MV-4-11 (cell line): ENCODE results near the gene LMTK2.

Experiments
- DNase-seq: peaks from one replicate; lab custom pipeline; 2025; lab: John Stamatoyannopoulos, UW

The LMTK2 gene

DNA sequence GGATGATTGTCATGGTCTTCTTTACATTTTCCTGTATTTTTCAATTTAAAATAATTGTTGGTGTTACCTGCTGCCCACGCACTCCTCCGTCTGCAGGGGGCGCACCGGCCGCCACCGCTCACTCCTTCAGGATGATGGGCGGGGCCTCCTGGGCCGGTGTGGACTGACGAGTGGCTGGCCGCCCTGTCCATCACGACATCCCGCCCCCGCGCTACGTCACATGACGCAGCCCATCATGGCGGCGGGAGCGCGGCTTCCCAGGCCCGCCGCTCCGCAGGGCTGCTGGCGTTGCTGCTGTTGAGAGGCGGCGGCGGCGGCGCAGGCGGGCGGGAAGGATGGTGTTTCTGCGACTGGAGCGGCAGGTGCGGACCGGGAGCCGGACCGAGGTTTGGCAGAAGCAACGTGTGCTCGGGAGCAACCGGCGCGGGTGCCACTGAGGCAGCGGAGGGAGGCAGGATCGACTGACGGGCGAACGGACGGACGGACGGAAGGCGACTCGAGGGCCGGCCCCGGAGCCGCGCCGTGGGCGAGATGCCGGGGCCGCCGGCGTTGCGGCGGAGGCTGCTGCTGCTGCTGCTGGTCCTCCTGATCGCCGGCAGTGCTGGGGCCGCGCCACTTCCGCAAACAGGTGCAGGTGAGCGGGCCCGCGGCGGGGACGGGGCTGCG is at the start of gene LMTK2:
Gene LMTK2, plus strand, starts transcription at position 216 of the 666 bp plus-strand sequence. Its CDS starts 316 bp downstream, at position 532.
- peak; percentile 82 for DNase-seq

- no peak for DNase-seq
Measured at GRCh38 chr7:98057157-98057556, 49.5 kb upstream of the LMTK2 start.

DNA sequence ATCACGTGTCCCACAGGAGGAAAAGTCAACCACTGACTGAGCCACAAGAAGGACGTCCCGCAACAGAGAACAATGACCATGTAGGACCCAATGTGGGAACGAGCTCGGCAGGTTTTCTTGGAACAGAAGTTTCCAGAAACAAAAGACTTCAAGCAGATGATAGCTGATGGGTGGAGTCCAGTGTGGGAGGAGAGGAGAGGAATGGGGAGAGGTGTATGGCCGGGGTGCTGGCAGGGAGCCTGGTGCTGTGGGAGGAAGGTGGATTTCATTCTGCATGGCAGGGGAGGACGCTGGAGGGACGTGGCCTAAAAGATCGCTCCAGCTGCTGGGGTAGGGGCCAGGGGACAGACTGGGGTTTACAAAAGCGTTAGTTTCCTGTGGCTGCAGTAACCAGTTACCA is 48.5 kb upstream of the LMTK2 start:
- DNase-seq: no peak

DNA sequence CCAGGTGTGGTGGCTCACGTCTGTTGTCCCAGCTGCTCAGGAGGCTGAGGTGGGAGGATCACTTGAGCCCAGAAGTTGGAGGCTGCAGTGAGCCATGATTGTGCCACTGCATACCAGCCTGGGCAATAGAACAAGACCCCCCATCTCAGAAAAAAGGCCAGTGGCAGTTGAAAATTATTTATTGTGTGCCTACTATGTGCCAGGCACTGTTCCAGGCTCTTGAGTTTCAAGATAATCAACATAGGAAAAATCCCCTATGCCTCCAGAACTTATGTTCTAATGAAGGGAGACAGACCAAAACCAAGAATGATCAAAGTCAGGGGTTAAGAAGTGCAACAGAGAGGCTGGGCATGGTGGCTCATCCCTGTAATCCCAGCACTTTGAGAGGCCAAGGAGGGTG is 42.4 kb upstream of the LMTK2 start:
- no peak for DNase-seq

GRCh38 chr7:98066208-98066607 is 40.5 kb upstream of the LMTK2 start:
- DNase-seq: no peak

GRCh38 chr7:98066934-98067507 is 39.6 kb upstream of the LMTK2 start:
- no peak for DNase-seq

DNA sequence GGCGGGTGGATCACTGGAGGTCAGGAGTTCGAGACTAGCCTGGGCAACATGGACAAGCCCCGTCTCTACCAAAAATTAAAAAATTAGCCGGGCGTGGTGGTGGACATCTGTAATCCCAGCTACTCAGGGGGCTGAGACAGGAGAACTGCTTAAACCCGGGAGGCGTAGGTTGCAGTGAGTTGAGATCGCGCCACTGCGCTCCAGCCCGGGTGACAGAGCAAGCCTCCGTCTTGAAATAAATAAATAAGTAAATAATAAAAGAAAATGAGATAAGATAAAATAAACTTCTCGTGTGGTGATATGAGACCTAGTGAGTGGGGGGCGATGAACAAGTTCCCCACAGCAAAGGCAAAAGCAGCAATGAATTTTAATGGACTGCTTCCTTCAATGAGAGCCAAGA is 33.6 kb upstream of the LMTK2 start:
- DNase-seq: no peak

DNA sequence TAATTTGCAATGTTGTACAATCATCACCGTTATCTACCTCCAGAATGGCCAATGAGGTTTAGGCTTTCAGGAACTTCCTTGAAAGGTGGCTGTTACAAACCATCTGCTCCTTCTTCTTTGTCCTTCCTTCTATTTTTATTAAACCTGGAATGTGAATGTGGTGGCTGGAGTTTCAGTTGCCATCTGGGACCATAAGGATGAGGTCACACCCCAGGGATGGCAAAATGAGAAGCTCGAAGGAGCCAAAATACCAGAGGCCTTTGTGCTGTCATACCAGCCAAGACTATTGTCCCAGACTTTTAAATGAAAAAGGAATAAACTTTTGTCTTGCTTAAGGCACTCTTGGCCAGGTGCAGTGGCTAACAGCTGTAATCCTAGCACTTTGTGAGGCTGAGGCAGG is 30.9 kb upstream of the LMTK2 start:
- DNase-seq: no peak

DNA sequence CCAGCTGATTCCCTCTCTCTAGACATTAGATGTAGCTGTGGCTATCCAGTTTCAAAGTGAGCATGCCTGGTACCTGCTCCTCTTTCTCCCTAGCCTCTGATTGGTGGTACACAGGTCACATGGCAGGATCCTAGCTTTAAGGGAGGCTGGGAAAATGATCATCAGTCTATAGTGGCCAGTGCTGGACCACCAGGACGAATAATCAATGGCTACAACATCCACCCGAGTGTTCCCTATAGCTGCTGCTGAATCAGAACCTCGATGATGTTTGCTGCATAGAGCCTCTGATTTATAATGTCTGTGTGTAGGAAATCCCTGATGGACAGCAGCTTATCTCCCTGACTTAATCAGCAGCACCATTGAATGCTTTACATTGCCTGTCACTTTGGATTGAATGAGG is 28.9 kb upstream of the LMTK2 start:
- no peak for DNase-seq

- no peak for DNase-seq
Measured at GRCh38 chr7:98078197-98078870, 28.3 kb upstream of the LMTK2 start.

- DNase-seq: peak; percentile 16
Measured at GRCh38 chr7:98079891-98080648, 26.6 kb upstream of the LMTK2 start.

GRCh38 chr7:98081319-98081718 is 25.3 kb upstream of the LMTK2 start:
- DNase-seq: no peak

- no peak for DNase-seq
Measured at GRCh38 chr7:98084631-98085030, 22.0 kb upstream of the LMTK2 start.

DNA sequence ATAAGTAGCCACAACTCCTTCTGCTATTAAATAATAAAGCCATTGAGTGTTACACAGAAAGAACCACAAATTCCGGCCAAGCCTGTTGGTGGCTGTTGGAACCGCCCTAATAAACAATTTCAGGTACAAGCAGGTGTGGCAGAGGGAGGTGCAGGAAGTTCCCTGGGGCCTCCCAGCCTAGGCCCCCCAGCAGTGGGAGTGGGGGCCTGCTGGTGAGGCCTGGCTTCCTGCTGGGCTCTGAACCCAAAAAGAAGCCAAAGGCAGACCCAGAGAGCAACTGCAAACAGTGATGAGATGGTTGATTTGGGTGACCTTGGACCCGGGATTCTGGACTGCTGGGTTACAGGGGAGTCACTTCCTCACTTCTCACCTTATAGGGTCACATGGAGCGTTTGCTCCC is 21.0 kb upstream of the LMTK2 start:
- no peak for DNase-seq

GRCh38 chr7:98086281-98086718 is 20.4 kb upstream of the LMTK2 start:
- no peak for DNase-seq

GRCh38 chr7:98088109-98088508 is 18.6 kb upstream of the LMTK2 start:
- no peak for DNase-seq

DNA sequence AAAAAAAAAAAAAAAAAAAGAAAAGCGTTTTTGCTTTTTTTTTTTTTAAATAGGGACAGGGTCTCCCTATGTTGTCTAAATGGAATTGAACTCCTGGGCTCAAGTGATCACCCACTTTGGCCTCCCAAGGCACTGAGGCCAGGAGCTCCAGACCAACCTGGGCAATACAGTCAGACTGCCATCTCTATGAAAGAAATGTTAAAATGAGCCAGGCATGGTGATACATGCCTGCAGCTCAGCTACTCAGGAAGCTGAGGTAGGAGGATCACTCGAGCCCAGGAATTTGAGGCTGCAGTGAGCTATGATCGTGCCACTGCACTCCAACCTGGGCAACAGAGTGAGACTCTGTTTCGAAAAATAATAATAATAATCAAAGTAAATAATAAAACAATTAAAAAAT is 16.5 kb upstream of the LMTK2 start:
- DNase-seq: no peak

GRCh38 chr7:98091061-98091460 is 15.6 kb upstream of the LMTK2 start:
- DNase-seq: no peak

- DNase-seq: no peak
Measured at GRCh38 chr7:98091523-98091922, 15.1 kb upstream of the LMTK2 start.

DNA sequence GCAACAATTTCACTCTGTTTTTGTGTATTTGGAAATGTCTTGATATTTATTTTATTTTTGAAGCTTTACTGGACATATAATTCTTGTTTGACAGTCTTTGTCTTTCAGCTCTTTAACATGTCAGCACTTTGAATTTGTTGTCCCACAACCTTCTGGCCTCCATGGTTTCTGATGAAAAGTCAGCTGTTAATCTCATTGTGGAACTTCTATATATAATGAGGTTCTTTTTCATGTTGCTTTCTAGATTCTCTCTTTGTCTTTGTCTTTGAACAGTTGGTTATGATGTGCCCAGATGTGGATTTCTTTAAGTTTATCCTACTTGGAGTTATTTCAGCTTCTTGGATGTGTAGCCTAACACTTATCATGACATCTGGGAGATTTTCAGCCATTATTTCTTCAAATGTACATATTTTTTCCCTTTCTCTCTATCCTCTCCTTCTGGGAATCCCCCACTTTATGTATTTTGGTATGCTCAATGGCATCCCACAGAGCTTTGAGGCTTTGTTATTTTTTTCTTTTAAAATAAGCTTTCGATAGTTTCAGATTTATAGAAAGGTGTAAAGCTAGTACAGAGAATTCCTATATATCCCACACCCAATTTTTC is 9.5 kb upstream of the LMTK2 start:
- no peak for DNase-seq

GRCh38 chr7:98100088-98100487 is 6.6 kb upstream of the LMTK2 start:
- no peak for DNase-seq

DNA sequence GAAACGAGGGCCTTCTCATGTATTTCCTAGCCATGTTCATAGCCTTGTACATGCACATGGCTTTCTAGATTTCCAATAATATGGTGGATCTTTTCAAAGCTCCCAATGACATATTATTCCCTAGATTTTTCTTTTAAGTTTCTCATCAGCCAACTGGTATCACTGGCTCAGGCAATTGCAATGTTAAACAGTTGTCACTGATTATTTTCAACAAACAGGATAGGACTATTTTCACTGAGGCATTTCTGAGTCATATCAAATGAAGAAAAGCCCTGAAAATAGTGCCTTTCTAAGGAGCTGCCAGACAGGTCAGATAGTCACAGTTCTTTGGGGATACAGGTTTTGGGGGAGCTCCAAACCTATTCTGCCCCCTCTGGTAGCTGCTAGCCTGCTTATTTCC is 4.5 kb upstream of the LMTK2 start:
- DNase-seq: no peak
